HEK293T (cell line): ENCODE data around the gene FRMD5.

Experiments used
- ARNT ChIP-seq: fragments of 450-650 bp; IDR thresholded peaks from 2 replicates; pipeline ENCODE4 v1.6.1; 2017; ENCODE audit warnings: mild to moderate bottlenecking
- BHLHE40 ChIP-seq: fragments of 450-650 bp; IDR thresholded peaks from 2 replicates; pipeline ENCODE4 v1.6.1; 2016; ENCODE audit warnings: mild to moderate bottlenecking, moderate library complexity, borderline replicate concordance
- ELF4 ChIP-seq: fragments of 450-650 bp; IDR thresholded peaks from 2 replicates; pipeline ENCODE4 v1.6.1; 2017; ENCODE audit warnings: antibody characterized with exemption
- FOXA1 ChIP-seq: fragments of 450-650 bp; IDR thresholded peaks from 2 replicates; pipeline ENCODE4 v1.6.1; 2016; ENCODE audit warnings: mild to moderate bottlenecking
- FOXK2 ChIP-seq: fragments of 450-650 bp; IDR thresholded peaks from 2 replicates; pipeline ENCODE4 v1.6.1; 2016; ENCODE audit warnings: mild to moderate bottlenecking
- FOXM1 ChIP-seq: fragments of 450-650 bp; IDR thresholded peaks from 2 replicates; pipeline ENCODE4 v1.6.1; 2017; ENCODE audit warnings: mild to moderate bottlenecking, borderline replicate concordance
- L3MBTL2 ChIP-seq: fragments of 450-650 bp; conservative IDR thresholded peaks from 2 replicates; pipeline ENCODE4 v1.6.1; 2016; ENCODE audit warnings: mild to moderate bottlenecking
- LEF1 ChIP-seq: fragments of 450-650 bp; IDR thresholded peaks from 2 replicates; pipeline ENCODE4 v1.6.1; 2017; ENCODE audit warnings: mild to moderate bottlenecking, borderline replicate concordance
- NFRKB ChIP-seq: fragments of 450-650 bp; IDR thresholded peaks from 2 replicates; pipeline ENCODE4 v1.6.1; 2016; ENCODE audit warnings: mild to moderate bottlenecking, moderate library complexity
- PKNOX1 ChIP-seq: fragments of 450-650 bp; IDR thresholded peaks from 2 replicates; pipeline ENCODE4 v1.6.1; 2016
- SP1 ChIP-seq: fragments of 450-650 bp; IDR thresholded peaks from 2 replicates; pipeline ENCODE4 v1.6.1; 2017
- SUZ12 ChIP-seq: fragments of 450-650 bp; IDR thresholded peaks from 2 replicates; pipeline ENCODE4 v1.6.1; 2016; ENCODE audit warnings: mild to moderate bottlenecking
- TARDBP ChIP-seq: fragments of 450-650 bp; IDR thresholded peaks from 2 replicates; pipeline ENCODE4 v1.6.1; 2016
- ZNF384 ChIP-seq: fragments of 450-650 bp; IDR thresholded peaks from 2 replicates; pipeline ENCODE4 v1.6.1; 2016

GRCh38 chr15:44216958-44217357 is 21.9 kb upstream of the FRMD5 start:
- no peak for TF ChIP-seq FOXA1
- TF ChIP-seq FOXM1 = no peak
- no peak for TF ChIP-seq SP1
- TF ChIP-seq NFRKB = no peak
- no peak for TF ChIP-seq PKNOX1
- TF ChIP-seq FOXK2 = no peak
- TF ChIP-seq TARDBP = no peak
- no peak for TF ChIP-seq ARNT
- TF ChIP-seq L3MBTL2 = no peak
- no peak for TF ChIP-seq ELF4
- no peak for TF ChIP-seq BHLHE40
- TF ChIP-seq LEF1 = no peak
- no peak for TF ChIP-seq ZNF384
- no peak for TF ChIP-seq SUZ12
